ENCODE results near the gene CEP131.

Gene CEP131

GRCh38 chr17:81179220-81179619 lies 43.5 kb downstream of the CEP131 start:
- Histone ChIP-seq H3K27me3 (ENCODE audit: insufficient read depth, low read depth, severe bottlenecking) (no peaks in the 10 kb centered on the region), H3K4me3 (ENCODE audit: low read depth, low read length) (no peak overlapping the region), H3K36me3 (no peaks in the 10 kb centered on the region; the same call in 1 of the 2 replicates), H3K9me3 (ENCODE audit: severe bottlenecking) (peaks cover 19% of the 10 kb centered on the region), H3K27ac (no peak overlapping the region)
- no peak for TF ChIP-seq CTCF (IDR thresholded peaks at IDR 0.05; ENCODE audit: low read depth, low read length)
- no peak for DNase-seq

GRCh38 chr17:81178136-81179091 lies 44.4 kb downstream of the CEP131 start:
- DNase-seq, result no peak
- no peak overlapping the region for H3K4me3 ChIP-seq (ENCODE audit: low read depth, low read length)
- H3K27me3 ChIP-seq (ENCODE audit: insufficient read depth, low read depth, severe bottlenecking), result no peaks in the 10 kb centered on the region
- H3K36me3 ChIP-seq, result no peaks in the 10 kb centered on the region; the same call in 1 of the 2 replicates
- TF ChIP-seq CTCF (IDR thresholded peaks at IDR 0.05; ENCODE audit: low read depth, low read length), result no peak
- H3K9me3 ChIP-seq (ENCODE audit: severe bottlenecking), result peaks cover 19% of the 10 kb centered on the region
- no peak overlapping the region for H3K27ac ChIP-seq

- Histone ChIP-seq H3K27ac (no peak overlapping the region), H3K27me3 (ENCODE audit: insufficient read depth, low read depth, severe bottlenecking) (no peaks in the 10 kb centered on the region), H3K4me3 (ENCODE audit: low read depth, low read length) (no peak overlapping the region), H3K9me3 (ENCODE audit: severe bottlenecking) (peaks cover 22% of the 10 kb centered on the region), H3K36me3 (peaks cover 3% of the 10 kb centered on the region)
- no peak for DNase-seq
- no peak for TF ChIP-seq CTCF (IDR thresholded peaks at IDR 0.05; ENCODE audit: low read depth, low read length)
These were observed 46.1 kb downstream of the CEP131 start for GRCh38 chr17:81176666-81177065.

- Histone ChIP-seq H3K9me3 (ENCODE audit: severe bottlenecking) (peaks cover 22% of the 10 kb centered on the region), H3K27ac (no peak overlapping the region), H3K36me3 (peaks cover 3% of the 10 kb centered on the region), H3K4me3 (ENCODE audit: low read depth, low read length) (no peak overlapping the region), H3K27me3 (ENCODE audit: insufficient read depth, low read depth, severe bottlenecking) (no peaks in the 10 kb centered on the region)
- no peak for TF ChIP-seq CTCF (IDR thresholded peaks at IDR 0.05; ENCODE audit: low read depth, low read length)
- no peak for DNase-seq
These were observed 49.0 kb downstream of the CEP131 start for GRCh38 chr17:81173762-81174155.

GRCh38 chr17:81173052-81173761 lies 49.6 kb downstream of the CEP131 start:
- H3K27me3 ChIP-seq (ENCODE audit: insufficient read depth, low read depth, severe bottlenecking), result no peaks in the 10 kb centered on the region
- DNase-seq, result no peak
- no peak for TF ChIP-seq CTCF (IDR thresholded peaks at IDR 0.05; ENCODE audit: low read depth, low read length)
- H3K4me3 ChIP-seq (ENCODE audit: low read depth, low read length), result no peak overlapping the region
- H3K9me3 ChIP-seq (ENCODE audit: severe bottlenecking), result peaks cover 22% of the 10 kb centered on the region
- H3K27ac ChIP-seq, result no peak overlapping the region
- H3K36me3 ChIP-seq, result peaks cover 3% of the 10 kb centered on the region
